Hepatocyte (in vitro differentiated cells): ENCODE measurements around the gene GNB1L.

ENCODE experiments used
- EZH2 ChIP-seq: fragments of 200-600 bp; sonication (generic); IDR thresholded peaks from 2 replicates; pipeline ENCODE4 v1.6.1; 2016; ENCODE audit warnings: antibody characterized with exemption, mild to moderate bottlenecking, borderline replicate concordance
- EZH2phosphoT487 ChIP-seq: fragments of 200-600 bp; sonication (generic); IDR thresholded peaks from one replicate; pipeline ENCODE4 v1.6.1; 2018; ENCODE audit warnings: antibody characterized with exemption, mild to moderate bottlenecking, low read depth, moderate library complexity; ENCODE audit not compliant: unreplicated experiment, severe bottlenecking
- TF ChIP-seq, protein P1 (sequence below): fragments of 200-600 bp; sonication (generic); IDR thresholded peaks from 2 replicates; pipeline ENCODE4 v1.5.1; 2016; ENCODE audit warnings: antibody characterized with exemption, mild to moderate bottlenecking; ENCODE audit not compliant: poor library complexity

DNA sequence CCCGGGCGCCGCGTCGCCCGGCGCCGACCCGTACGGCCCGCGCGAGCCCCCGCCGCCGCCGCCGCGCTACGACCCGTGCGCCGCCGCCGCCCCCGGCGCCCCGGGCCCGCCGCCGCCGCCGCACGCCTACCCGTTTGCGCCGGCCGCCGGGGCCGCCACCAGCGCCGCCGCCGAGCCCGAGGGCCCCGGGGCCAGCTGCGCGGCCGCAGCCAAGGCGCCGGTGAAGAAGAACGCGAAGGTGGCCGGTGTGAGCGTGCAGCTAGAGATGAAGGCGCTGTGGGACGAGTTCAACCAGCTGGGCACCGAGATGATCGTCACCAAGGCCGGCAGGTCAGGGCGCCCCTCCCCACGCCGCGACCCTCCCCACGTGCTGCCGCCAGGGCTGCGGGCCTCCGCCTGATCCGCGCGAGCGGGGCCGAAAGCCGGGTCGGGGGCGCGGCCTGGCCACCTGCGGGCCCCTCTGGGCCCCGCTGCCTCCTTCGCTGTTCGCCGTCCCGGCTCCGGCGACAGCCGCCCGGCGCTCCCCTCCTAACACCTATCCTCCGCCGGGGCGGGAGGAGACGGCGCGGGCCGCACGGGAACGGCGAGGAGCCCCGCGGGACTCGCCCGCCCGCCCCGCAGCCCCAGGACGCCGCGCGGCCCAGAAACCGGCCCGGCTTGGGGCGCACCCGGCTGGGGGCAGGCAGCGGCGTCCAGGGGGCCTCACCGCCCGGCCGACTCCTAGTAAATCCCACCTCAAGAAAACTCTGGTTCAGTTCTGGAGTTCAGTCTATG, 93.5 kb downstream of the GNB1L start:
- TF ChIP-seq, protein P1, sequence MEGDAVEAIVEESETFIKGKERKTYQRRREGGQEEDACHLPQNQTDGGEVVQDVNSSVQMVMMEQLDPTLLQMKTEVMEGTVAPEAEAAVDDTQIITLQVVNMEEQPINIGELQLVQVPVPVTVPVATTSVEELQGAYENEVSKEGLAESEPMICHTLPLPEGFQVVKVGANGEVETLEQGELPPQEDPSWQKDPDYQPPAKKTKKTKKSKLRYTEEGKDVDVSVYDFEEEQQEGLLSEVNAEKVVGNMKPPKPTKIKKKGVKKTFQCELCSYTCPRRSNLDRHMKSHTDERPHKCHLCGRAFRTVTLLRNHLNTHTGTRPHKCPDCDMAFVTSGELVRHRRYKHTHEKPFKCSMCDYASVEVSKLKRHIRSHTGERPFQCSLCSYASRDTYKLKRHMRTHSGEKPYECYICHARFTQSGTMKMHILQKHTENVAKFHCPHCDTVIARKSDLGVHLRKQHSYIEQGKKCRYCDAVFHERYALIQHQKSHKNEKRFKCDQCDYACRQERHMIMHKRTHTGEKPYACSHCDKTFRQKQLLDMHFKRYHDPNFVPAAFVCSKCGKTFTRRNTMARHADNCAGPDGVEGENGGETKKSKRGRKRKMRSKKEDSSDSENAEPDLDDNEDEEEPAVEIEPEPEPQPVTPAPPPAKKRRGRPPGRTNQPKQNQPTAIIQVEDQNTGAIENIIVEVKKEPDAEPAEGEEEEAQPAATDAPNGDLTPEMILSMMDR = no peak
- TF ChIP-seq EZH2 = no peak
- TF ChIP-seq EZH2phosphoT487 = peak; percentile 64
